ENCODE measurements around the gene PHLPP1. TPM values are rescaled to one million over a fixed set of nuclear protein-coding genes. Genes with fewer than 3 reads are reported as not detected.
A peak's percentile ranks its signal among the peaks of the same experiment; 100 is the strongest.

PHLPP1 gene
- total and polyA plus RNA-seq, 2 experiments from 2014 or later, result 15.7 to 73.6 TPM

DNA sequence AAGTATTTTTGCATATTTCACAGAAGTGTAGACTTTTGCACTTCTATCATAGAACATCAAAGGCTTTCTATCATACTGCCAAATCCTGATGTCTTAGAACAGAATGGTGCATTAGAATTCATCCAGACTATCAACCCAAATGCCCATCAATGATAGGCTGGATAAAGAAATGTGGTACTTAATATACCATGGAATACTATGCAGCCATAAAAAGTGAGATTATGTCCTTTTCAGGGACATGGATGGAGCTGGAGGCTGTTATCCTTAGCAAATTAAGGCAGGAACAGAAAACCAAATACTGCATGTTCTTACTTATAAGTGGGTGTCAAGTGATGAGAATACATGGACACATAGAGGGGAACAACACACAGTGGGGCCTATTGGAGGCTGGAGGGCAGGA lies 150.2 kb downstream of the PHLPP1 start:
- Histone ChIP-seq H3K27me3 (ENCODE audit: insufficient read depth) (no peaks in the 10 kb centered on the region), H3K9me2 (ENCODE audit: insufficient read depth) (no peaks in the 10 kb centered on the region), H3K27ac (ENCODE audit: low read depth) (peak overlapping the region; percentile 40; the same call in 1 of the 2 replicates), H4K20me1 (replicated peaks; ENCODE audit: insufficient read depth) (0 out of 2 replicates have a peak, but pooled peaks cover 3% of the 10 kb centered on the region), H3F3A (replicated peaks; ENCODE audit: low read depth) (no peaks in the 10 kb centered on the region), H3K4me3 (no peak overlapping the region), H2AFZ (no peak overlapping the region), H3K36me3 (ENCODE audit: insufficient read depth) (no peaks in the 10 kb centered on the region; the same call in none of the 2 replicates), H3K79me2 (replicated peaks; ENCODE audit: insufficient read depth) (peaks cover 81% of the 10 kb centered on the region), H3K4me1 (ENCODE audit: insufficient read depth) (no peaks in the 10 kb centered on the region), H3K4me2 (no peak overlapping the region)
- Mint-ChIP-seq H3K4me3 (no peak overlapping the region), H3K27me3 (ENCODE audit: insufficient read depth, low read depth, poor library complexity) (peaks cover 4% of the 10 kb centered on the region), H3K4me1 (peaks cover 4% of the 10 kb centered on the region; the same call in 1 of the 3 replicates), H3K27ac (no peak overlapping the region), H3K36me3 (ENCODE audit: low read depth) (peaks cover 66% of the 10 kb centered on the region), H3K9me3 (no peaks in the 10 kb centered on the region)
- DNase-seq (ENCODE audit: low spot score) (no peak), ATAC-seq (no peak)
- no peak for TF ChIP-seq EZH2 (IDR thresholded peaks at IDR 0.05; ENCODE audit: low read depth, unreplicated experiment)
- TF ChIP-seq JUNB (IDR thresholded peaks at IDR 0.05; ENCODE audit: unreplicated experiment), result no peak
- no peak for TF ChIP-seq NANOG (IDR thresholded peaks at IDR 0.05; ENCODE audit: borderline replicate concordance)
- no peak for TF ChIP-seq EZH2phosphoT487 (IDR thresholded peaks at IDR 0.05; ENCODE audit: unreplicated experiment)
- TF ChIP-seq ZNF114 (CRISPR knock-in tag; IDR thresholded peaks at IDR 0.05), result no peak
- TF ChIP-seq, protein P1, sequence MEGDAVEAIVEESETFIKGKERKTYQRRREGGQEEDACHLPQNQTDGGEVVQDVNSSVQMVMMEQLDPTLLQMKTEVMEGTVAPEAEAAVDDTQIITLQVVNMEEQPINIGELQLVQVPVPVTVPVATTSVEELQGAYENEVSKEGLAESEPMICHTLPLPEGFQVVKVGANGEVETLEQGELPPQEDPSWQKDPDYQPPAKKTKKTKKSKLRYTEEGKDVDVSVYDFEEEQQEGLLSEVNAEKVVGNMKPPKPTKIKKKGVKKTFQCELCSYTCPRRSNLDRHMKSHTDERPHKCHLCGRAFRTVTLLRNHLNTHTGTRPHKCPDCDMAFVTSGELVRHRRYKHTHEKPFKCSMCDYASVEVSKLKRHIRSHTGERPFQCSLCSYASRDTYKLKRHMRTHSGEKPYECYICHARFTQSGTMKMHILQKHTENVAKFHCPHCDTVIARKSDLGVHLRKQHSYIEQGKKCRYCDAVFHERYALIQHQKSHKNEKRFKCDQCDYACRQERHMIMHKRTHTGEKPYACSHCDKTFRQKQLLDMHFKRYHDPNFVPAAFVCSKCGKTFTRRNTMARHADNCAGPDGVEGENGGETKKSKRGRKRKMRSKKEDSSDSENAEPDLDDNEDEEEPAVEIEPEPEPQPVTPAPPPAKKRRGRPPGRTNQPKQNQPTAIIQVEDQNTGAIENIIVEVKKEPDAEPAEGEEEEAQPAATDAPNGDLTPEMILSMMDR (conservative IDR thresholded peaks at IDR 0.05; ENCODE audit: low read depth in 2 of 2), result no peak
- TF ChIP-seq, protein P2, sequence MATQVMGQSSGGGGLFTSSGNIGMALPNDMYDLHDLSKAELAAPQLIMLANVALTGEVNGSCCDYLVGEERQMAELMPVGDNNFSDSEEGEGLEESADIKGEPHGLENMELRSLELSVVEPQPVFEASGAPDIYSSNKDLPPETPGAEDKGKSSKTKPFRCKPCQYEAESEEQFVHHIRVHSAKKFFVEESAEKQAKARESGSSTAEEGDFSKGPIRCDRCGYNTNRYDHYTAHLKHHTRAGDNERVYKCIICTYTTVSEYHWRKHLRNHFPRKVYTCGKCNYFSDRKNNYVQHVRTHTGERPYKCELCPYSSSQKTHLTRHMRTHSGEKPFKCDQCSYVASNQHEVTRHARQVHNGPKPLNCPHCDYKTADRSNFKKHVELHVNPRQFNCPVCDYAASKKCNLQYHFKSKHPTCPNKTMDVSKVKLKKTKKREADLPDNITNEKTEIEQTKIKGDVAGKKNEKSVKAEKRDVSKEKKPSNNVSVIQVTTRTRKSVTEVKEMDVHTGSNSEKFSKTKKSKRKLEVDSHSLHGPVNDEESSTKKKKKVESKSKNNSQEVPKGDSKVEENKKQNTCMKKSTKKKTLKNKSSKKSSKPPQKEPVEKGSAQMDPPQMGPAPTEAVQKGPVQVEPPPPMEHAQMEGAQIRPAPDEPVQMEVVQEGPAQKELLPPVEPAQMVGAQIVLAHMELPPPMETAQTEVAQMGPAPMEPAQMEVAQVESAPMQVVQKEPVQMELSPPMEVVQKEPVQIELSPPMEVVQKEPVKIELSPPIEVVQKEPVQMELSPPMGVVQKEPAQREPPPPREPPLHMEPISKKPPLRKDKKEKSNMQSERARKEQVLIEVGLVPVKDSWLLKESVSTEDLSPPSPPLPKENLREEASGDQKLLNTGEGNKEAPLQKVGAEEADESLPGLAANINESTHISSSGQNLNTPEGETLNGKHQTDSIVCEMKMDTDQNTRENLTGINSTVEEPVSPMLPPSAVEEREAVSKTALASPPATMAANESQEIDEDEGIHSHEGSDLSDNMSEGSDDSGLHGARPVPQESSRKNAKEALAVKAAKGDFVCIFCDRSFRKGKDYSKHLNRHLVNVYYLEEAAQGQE (IDR thresholded peaks at IDR 0.05; ENCODE audit: unreplicated experiment), result no peak
- no peak for TF ChIP-seq POLR2AphosphoS5 (IDR thresholded peaks at IDR 0.05; ENCODE audit: low read depth)
- TF ChIP-seq CREB1 (CRISPR knock-in tag; IDR thresholded peaks at IDR 0.05; ENCODE audit: low read depth), result no peak
- TF ChIP-seq ZNF331 (CRISPR knock-in tag; IDR thresholded peaks at IDR 0.05; ENCODE audit: low read depth), result no peak
- TF ChIP-seq, protein P3, sequence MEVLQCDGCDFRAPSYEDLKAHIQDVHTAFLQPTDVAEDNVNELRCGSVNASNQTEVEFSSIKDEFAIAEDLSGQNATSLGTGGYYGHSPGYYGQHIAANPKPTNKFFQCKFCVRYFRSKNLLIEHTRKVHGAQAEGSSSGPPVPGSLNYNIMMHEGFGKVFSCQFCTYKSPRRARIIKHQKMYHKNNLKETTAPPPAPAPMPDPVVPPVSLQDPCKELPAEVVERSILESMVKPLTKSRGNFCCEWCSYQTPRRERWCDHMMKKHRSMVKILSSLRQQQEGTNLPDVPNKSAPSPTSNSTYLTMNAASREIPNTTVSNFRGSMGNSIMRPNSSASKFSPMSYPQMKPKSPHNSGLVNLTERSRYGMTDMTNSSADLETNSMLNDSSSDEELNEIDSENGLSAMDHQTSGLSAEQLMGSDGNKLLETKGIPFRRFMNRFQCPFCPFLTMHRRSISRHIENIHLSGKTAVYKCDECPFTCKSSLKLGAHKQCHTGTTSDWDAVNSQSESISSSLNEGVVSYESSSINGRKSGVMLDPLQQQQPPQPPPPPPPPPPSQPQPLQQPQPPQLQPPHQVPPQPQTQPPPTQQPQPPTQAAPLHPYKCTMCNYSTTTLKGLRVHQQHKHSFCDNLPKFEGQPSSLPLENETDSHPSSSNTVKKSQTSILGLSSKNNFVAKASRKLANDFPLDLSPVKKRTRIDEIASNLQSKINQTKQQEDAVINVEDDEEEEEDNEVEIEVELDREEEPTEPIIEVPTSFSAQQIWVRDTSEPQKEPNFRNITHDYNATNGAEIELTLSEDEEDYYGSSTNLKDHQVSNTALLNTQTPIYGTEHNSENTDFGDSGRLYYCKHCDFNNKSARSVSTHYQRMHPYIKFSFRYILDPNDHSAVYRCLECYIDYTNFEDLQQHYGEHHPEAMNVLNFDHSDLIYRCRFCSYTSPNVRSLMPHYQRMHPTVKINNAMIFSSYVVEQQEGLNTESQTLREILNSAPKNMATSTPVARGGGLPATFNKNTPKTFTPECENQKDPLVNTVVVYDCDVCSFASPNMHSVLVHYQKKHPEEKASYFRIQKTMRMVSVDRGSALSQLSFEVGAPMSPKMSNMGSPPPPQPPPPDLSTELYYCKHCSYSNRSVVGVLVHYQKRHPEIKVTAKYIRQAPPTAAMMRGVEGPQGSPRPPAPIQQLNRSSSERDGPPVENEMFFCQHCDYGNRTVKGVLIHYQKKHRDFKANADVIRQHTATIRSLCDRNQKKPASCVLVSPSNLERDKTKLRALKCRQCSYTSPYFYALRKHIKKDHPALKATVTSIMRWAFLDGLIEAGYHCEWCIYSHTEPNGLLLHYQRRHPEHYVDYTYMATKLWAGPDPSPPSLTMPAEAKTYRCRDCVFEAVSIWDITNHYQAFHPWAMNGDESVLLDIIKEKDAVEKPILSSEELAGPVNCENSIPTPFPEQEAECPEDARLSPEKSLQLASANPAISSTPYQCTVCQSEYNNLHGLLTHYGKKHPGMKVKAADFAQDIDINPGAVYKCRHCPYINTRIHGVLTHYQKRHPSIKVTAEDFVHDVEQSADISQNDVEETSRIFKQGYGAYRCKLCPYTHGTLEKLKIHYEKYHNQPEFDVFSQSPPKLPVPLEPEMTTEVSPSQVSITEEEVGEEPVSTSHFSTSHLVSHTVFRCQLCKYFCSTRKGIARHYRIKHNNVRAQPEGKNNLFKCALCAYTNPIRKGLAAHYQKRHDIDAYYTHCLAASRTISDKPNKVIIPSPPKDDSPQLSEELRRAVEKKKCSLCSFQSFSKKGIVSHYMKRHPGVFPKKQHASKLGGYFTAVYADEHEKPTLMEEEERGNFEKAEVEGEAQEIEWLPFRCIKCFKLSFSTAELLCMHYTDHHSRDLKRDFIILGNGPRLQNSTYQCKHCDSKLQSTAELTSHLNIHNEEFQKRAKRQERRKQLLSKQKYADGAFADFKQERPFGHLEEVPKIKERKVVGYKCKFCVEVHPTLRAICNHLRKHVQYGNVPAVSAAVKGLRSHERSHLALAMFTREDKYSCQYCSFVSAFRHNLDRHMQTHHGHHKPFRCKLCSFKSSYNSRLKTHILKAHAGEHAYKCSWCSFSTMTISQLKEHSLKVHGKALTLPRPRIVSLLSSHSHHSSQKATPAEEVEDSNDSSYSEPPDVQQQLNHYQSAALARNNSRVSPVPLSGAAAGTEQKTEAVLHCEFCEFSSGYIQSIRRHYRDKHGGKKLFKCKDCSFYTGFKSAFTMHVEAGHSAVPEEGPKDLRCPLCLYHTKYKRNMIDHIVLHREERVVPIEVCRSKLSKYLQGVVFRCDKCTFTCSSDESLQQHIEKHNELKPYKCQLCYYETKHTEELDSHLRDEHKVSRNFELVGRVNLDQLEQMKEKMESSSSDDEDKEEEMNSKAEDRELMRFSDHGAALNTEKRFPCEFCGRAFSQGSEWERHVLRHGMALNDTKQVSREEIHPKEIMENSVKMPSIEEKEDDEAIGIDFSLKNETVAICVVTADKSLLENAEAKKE (CRISPR knock-in tag; IDR thresholded peaks at IDR 0.05), result no peak
- no peak for TF ChIP-seq STAT1 (IDR thresholded peaks at IDR 0.05; ENCODE audit: unreplicated experiment)
- TF ChIP-seq, protein P4, sequence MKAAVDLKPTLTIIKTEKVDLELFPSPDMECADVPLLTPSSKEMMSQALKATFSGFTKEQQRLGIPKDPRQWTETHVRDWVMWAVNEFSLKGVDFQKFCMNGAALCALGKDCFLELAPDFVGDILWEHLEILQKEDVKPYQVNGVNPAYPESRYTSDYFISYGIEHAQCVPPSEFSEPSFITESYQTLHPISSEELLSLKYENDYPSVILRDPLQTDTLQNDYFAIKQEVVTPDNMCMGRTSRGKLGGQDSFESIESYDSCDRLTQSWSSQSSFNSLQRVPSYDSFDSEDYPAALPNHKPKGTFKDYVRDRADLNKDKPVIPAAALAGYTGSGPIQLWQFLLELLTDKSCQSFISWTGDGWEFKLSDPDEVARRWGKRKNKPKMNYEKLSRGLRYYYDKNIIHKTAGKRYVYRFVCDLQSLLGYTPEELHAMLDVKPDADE (IDR thresholded peaks at IDR 0.05), result no peak
